Ascending aorta (tissue), 2 donors: ENCODE data around the gene CLMN. TPM values are rescaled to one million over a fixed set of nuclear protein-coding genes. Genes with fewer than 3 reads are reported as not detected.

Source experiments
- DNase-seq, 2 donors: peaks; one replicate each; pipeline ENCODE4 v3.0.0-alpha.2; 2019; ENCODE audit warnings: low spot score in 2 of 2
- H3K27ac ChIP-seq, 2 donors: fragments of 200-600 bp; sonication (generic); one replicate each; pipeline ENCODE4 v1.5.1; 2016 to 2017; ENCODE audit warnings: mild to moderate bottlenecking in 1 of 2
- H3K27me3 ChIP-seq: fragments of 200-600 bp; sonication (generic); one replicate; pipeline ENCODE4 v1.5.1; 2017
- H3K36me3 ChIP-seq, 2 donors: fragments of 200-600 bp; sonication (generic); one replicate each; pipeline ENCODE4 v1.5.1; 2016
- H3K4me1 ChIP-seq, 2 donors: fragments of 200-600 bp; sonication (generic); one replicate each; pipeline ENCODE4 v1.5.1; 2016 to 2017; ENCODE audit warnings: mild to moderate bottlenecking in 1 of 2
- H3K4me3 ChIP-seq, 2 donors: fragments of 200-600 bp; sonication (generic); one replicate each; pipeline ENCODE4 v1.5.1; 2016 to 2017; ENCODE audit warnings: mild to moderate bottlenecking in 1 of 2
- H3K9me3 ChIP-seq, 2 donors: fragments of 200-600 bp; sonication (generic); one replicate each; pipeline ENCODE4 v1.5.1; 2016
- CTCF ChIP-seq, 3 experiments: fragments of 200-600 bp in 2 of 3; fragments of 450-650 bp in 1 of 3; sonication (generic) in 2 of 3; IDR thresholded peaks; one replicate each; pipeline ENCODE4 v1.5.1; 2016 to 2019; ENCODE audit warnings: antibody characterized with exemption in 3 of 3, mild to moderate bottlenecking in 1 of 3, moderate library complexity in 1 of 3
- intact Hi-C: fragments of 100-400 bp; cut with DNase I; formaldehyde crosslinking; loops from one replicate; pipeline ENCODE4 v1.15.1; 2023
- total RNA-seq: library from RNA; depleted of rRNA; stranded (reverse); fragments of >200 nt; gene quantifications from one replicate; pipeline ENCODE4 v1.1.0, GENCODE V29; 2016

CLMN gene
- total RNA-seq, 1 donor from 2014 or later: 4.7 TPM

- H3K27ac ChIP-seq: no peak overlapping the region
- H3K4me1 ChIP-seq: peaks cover 3 to 32% of the 10 kb centered on the region in 2 donors
- TF ChIP-seq CTCF (IDR thresholded peaks at IDR 0.05): no peak
- no peak overlapping the region for H3K4me3 ChIP-seq
- no peaks in the 10 kb centered on the region for H3K9me3 ChIP-seq
- no peaks in the 10 kb centered on the region for H3K36me3 ChIP-seq
- intact Hi-C loops: no loop called here
- no peak for DNase-seq
- no peaks in the 10 kb centered on the region for H3K27me3 ChIP-seq
Measured at GRCh38 chr14:95151561-95151960, 168.1 kb downstream of the CLMN start.

GRCh38 chr14:95150910-95151309, 168.8 kb downstream of the CLMN start:
- no peaks in the 10 kb centered on the region for H3K27me3 ChIP-seq
- H3K36me3 ChIP-seq: no peaks in the 10 kb centered on the region
- no peak overlapping the region for H3K27ac ChIP-seq
- TF ChIP-seq CTCF (IDR thresholded peaks at IDR 0.05): no peak
- intact Hi-C loops: no loop called here
- DNase-seq: no peak
- no peaks in the 10 kb centered on the region for H3K9me3 ChIP-seq
- peaks cover 3 to 32% of the 10 kb centered on the region in 2 donors for H3K4me1 ChIP-seq
- H3K4me3 ChIP-seq: no peak overlapping the region

- intact Hi-C loops: no loop called here
- H3K9me3 ChIP-seq: peaks cover 8 to 9% of the 10 kb centered on the region in 2 donors
- no peaks in the 10 kb centered on the region for H3K36me3 ChIP-seq
- H3K4me3 ChIP-seq: no peak overlapping the region
- no peaks in the 10 kb centered on the region for H3K27me3 ChIP-seq
- no peak overlapping the region for H3K27ac ChIP-seq
- peaks cover 0 to 26% of the 10 kb centered on the region in 2 donors for H3K4me1 ChIP-seq
- no peak for TF ChIP-seq CTCF (IDR thresholded peaks at IDR 0.05)
- no peak for DNase-seq
Measured at GRCh38 chr14:95149441-95149840, 170.3 kb downstream of the CLMN start.

- peaks cover 9 to 11% of the 10 kb centered on the region in 2 donors for H3K9me3 ChIP-seq
- H3K27ac ChIP-seq: no peak overlapping the region
- H3K4me1 ChIP-seq: peaks cover 0 to 27% of the 10 kb centered on the region in 2 donors
- no peaks in the 10 kb centered on the region for H3K36me3 ChIP-seq
- no peak for TF ChIP-seq CTCF (IDR thresholded peaks at IDR 0.05)
- no peak overlapping the region for H3K4me3 ChIP-seq
- DNase-seq: no peak
- intact Hi-C loops: no loop called here
- H3K27me3 ChIP-seq: no peaks in the 10 kb centered on the region
Measured at GRCh38 chr14:95147597-95147996, 172.1 kb downstream of the CLMN start.

GRCh38 chr14:95146079-95146771, 173.5 kb downstream of the CLMN start:
- H3K4me1 ChIP-seq: peaks cover 0 to 24% of the 10 kb centered on the region in 2 donors
- no peak for TF ChIP-seq CTCF (IDR thresholded peaks at IDR 0.05)
- no peak overlapping the region for H3K4me3 ChIP-seq
- no peaks in the 10 kb centered on the region for H3K27me3 ChIP-seq
- no peak for DNase-seq
- no peak overlapping the region for H3K27ac ChIP-seq
- intact Hi-C loops: no loop called here
- H3K36me3 ChIP-seq: no peaks in the 10 kb centered on the region
- H3K9me3 ChIP-seq: peaks cover 9 to 11% of the 10 kb centered on the region in 2 donors
